HepG2 (cell line): Measurements from ENCODE around the gene MYO7A. TPM values are rescaled to one million over a fixed set of nuclear protein-coding genes. Genes with fewer than 3 reads are reported as not detected.

Experiments
- ATAC-seq: fragments of 200-7000 bp; cut with Tn5 transposase; 3 replicates; pipeline ENCODE4 v1.9.1; 2020; ENCODE audit warnings: mild to moderate bottlenecking, moderate library complexity
- BruUV-seq: library from RNA; stranded (reverse); fragments of 400-500 nt; replicated peaks from 2 replicates; lab custom pipeline; 2021; lab: Mats Ljungman, UMichigan
- CTCF ChIA-PET: fragments of 300-600 bp; formaldehyde crosslinking; extraction: SDS; loops from one replicate; lab custom pipeline; 2021; ENCODE audit warnings: low total read pairs, inconsistent platforms, low intra/inter-chr PET ratio; lab: Yijun Ruan, JAX
- POLR2A ChIA-PET: fragments of 350-600 bp; sonication (Branson Sonifier 250); formaldehyde crosslinking; loops from one replicate; lab custom pipeline; 2020; ENCODE audit warnings: antibody characterized with exemption, inconsistent platforms; lab: Yijun Ruan, JAX
- DNase-seq: peaks from one replicate; pipeline ENCODE4 v3.0.0-alpha.2; 2015; ENCODE audit warnings: low spot score
- FAIRE-seq: peaks from 3 replicates; lab custom pipeline; 2011; peaks lifted over from hg19 to GRCh38; lab: Jason Lieb, UNC
- H2AFZ ChIP-seq: one replicate; pipeline ENCODE4 v1.6.1; 2011; ENCODE audit warnings: low read length, inconsistent platforms
- H3K27ac ChIP-seq: fragments of 300-600 bp; 3 replicates; pipeline ENCODE4 v1.8.0; 2011; ENCODE audit warnings: mixed run types, mild to moderate bottlenecking, mixed read lengths, low read length, inconsistent platforms; ENCODE audit not compliant: insufficient read depth; ENCODE audit errors: extremely low read length
- H3K27me3 ChIP-seq, 2 experiments: fragments of 200-600 bp in 1 of 2; 2 replicates in 1 of 2; 3 replicates in 1 of 2; pipeline versions ENCODE4 v1.6.0 to v1.8.0; 2011; ENCODE audit warnings: low read length in 2 of 2, mild to moderate bottlenecking in 2 of 2, moderate library complexity in 2 of 2, inconsistent platforms in 1 of 2; ENCODE audit not compliant: insufficient read depth in 2 of 2, control insufficient read depth in 1 of 2
- H3K36me3 ChIP-seq, 2 experiments: fragments of 200-600 bp in 1 of 2; replicated peaks in 1 of 2; 2 replicates in 1 of 2; 3 replicates in 1 of 2; pipeline versions ENCODE4 v1.5.1 to v1.8.0; 2011; ENCODE audit warnings: low read length in 2 of 2, inconsistent platforms in 1 of 2; ENCODE audit not compliant: insufficient read depth in 2 of 2, control insufficient read depth in 1 of 2
- H3K4me1 ChIP-seq: 2 replicates; pipeline ENCODE4 v1.5.1; 2012; ENCODE audit warnings: low read length, inconsistent platforms; ENCODE audit not compliant: insufficient read depth
- H3K4me2 ChIP-seq: 2 replicates; pipeline ENCODE4 v1.6.0; 2011; ENCODE audit warnings: low read depth, low read length, inconsistent platforms
- H3K4me3 ChIP-seq, 3 experiments: fragments of 200-600 bp in 1 of 3; sonication (generic), shearing (Covaris generic) in 1 of 3; replicated peaks in 1 of 3; 2 replicates each; pipeline ENCODE4 v1.5.1; 2011 to 2016; ENCODE audit warnings: low read length in 3 of 3, inconsistent platforms in 2 of 3, low read depth in 2 of 3, mild to moderate bottlenecking in 2 of 3, control low read depth in 1 of 3, mixed read lengths in 1 of 3; ENCODE audit not compliant: insufficient read depth in 1 of 3
- H3K79me2 ChIP-seq: one replicate; pipeline ENCODE4 v1.6.1; 2011; ENCODE audit warnings: low read length, inconsistent platforms; ENCODE audit not compliant: insufficient read depth
- H3K9ac ChIP-seq: 2 replicates; pipeline ENCODE4 v1.6.0; 2011; ENCODE audit warnings: mild to moderate bottlenecking, low read depth, low read length, inconsistent platforms; ENCODE audit not compliant: insufficient read depth
- H3K9me3 ChIP-seq: 2 replicates; pipeline ENCODE4 v1.5.1; 2012; ENCODE audit warnings: mild to moderate bottlenecking, low read length
- H4K20me1 ChIP-seq: 2 replicates; pipeline ENCODE4 v1.6.0; 2011; ENCODE audit warnings: inconsistent platforms, mild to moderate bottlenecking, low read length, moderate library complexity; ENCODE audit not compliant: insufficient read depth
- ATAD3A ChIP-seq: sonication (generic); formaldehyde crosslinking; IDR thresholded peaks from 2 replicates; pipeline ENCODE4 v1.4.0; 2020; ENCODE audit warnings: missing genetic modification reagents
- ATM ChIP-seq: fragments of 450-650 bp; IDR thresholded peaks from 2 replicates; pipeline ENCODE4 v1.7.1; 2017; ENCODE audit warnings: mild to moderate bottlenecking, borderline replicate concordance
- EEA1 ChIP-seq: sonication (generic); formaldehyde crosslinking; IDR thresholded peaks from 2 replicates; pipeline ENCODE4 v1.5.1; 2020; ENCODE audit warnings: mild to moderate bottlenecking, missing genetic modification reagents, borderline replicate concordance
- FOXA3 ChIP-seq: IDR thresholded peaks from 2 replicates; pipeline ENCODE4 v1.6.1; 2016; ENCODE audit warnings: missing genetic modification reagents, missing compliant biosample characterization
- GATAD2A ChIP-seq: IDR thresholded peaks from 2 replicates; pipeline ENCODE4 v1.6.1; 2016
- KDM3A ChIP-seq: IDR thresholded peaks from 2 replicates; pipeline ENCODE4 v1.6.1; 2018; ENCODE audit warnings: low read depth, missing compliant biosample characterization
- LBX2 ChIP-seq: sonication (generic); formaldehyde crosslinking; IDR thresholded peaks from 2 replicates; pipeline ENCODE4 v1.5.0; 2020; ENCODE audit warnings: missing genetic modification reagents, mild to moderate bottlenecking, borderline replicate concordance
- MIXL1 ChIP-seq: IDR thresholded peaks from 2 replicates; pipeline ENCODE4 v1.6.1; 2016
- NR2F2 ChIP-seq: IDR thresholded peaks from 2 replicates; pipeline ENCODE4 v1.6.1; 2012; ENCODE audit warnings: low read depth, inconsistent platforms, borderline replicate concordance
- PBX2 ChIP-seq: IDR thresholded peaks from 2 replicates; pipeline ENCODE4 v1.6.1; 2016; ENCODE audit warnings: control low read depth
- RORA ChIP-seq: sonication (generic); formaldehyde crosslinking; IDR thresholded peaks from 2 replicates; pipeline ENCODE4 v1.5.0; 2020; ENCODE audit warnings: mild to moderate bottlenecking, missing genetic modification reagents, moderate library complexity
- STAG1 ChIP-seq: sonication (generic); formaldehyde crosslinking; IDR thresholded peaks from 2 replicates; pipeline ENCODE4 v1.4.0; 2020; ENCODE audit warnings: missing genetic modification reagents
- TGIF2 ChIP-seq: IDR thresholded peaks from 2 replicates; pipeline ENCODE4 v1.6.1; 2016; ENCODE audit warnings: control low read depth, missing compliant biosample characterization
- ZKSCAN5 ChIP-seq: sonication (generic); formaldehyde crosslinking; IDR thresholded peaks from 2 replicates; pipeline ENCODE4 v1.5.1; 2020; ENCODE audit warnings: mild to moderate bottlenecking, missing genetic modification reagents
- ZNF230 ChIP-seq: sonication (generic); formaldehyde crosslinking; IDR thresholded peaks from 2 replicates; pipeline ENCODE4 v1.4.0; 2020; ENCODE audit warnings: mild to moderate bottlenecking, missing genetic modification reagents
- ZNF33B ChIP-seq: sonication (generic); formaldehyde crosslinking; IDR thresholded peaks from 2 replicates; pipeline ENCODE4 v1.5.1; 2020; ENCODE audit warnings: mild to moderate bottlenecking, missing genetic modification reagents
- ZNF557 ChIP-seq: sonication (generic); formaldehyde crosslinking; IDR thresholded peaks from 2 replicates; pipeline ENCODE4 v1.4.0; 2020; ENCODE audit warnings: missing genetic modification reagents
- ZNF776 ChIP-seq: sonication (generic); formaldehyde crosslinking; IDR thresholded peaks from 2 replicates; pipeline ENCODE4 v1.4.0; 2020; ENCODE audit warnings: mild to moderate bottlenecking, missing genetic modification reagents
- WGBS: methylation state at CpG from one replicate; pipeline ENCODE4 v1.1.6; 2017; ENCODE audit warnings: low lambda C conversion rate; 5-methylcytosine and 5-hydroxymethylcytosine counted together
- in situ Hi-C: cut with HindIII; loops from 2 replicates; pipeline ENCODE4 v1.10.0; 2017; ENCODE audit warnings: low pct_unique_long_range_greater_than_20kb; ENCODE audit not compliant: extremely low pct_ligation_motif_present
- intact Hi-C: fragments of 100-400 bp; cut with micrococcal nuclease; formaldehyde crosslinking; loops from one replicate; pipeline ENCODE4 v1.10.0; 2022; ENCODE audit not compliant: unreplicated experiment
- polyA plus RNA-seq, 8 experiments: library from polyadenylated mRNA; depleted of rRNA in 3 of 8; stranded (reverse) in 7 of 8; unstranded in 1 of 8; fragments of >200 nt; fragmentation: Illumina TruSeq in 4 of 8; extraction: Trizol in 4 of 8; gene quantifications; 2 replicates each; pipeline versions ENCODE4 v1.2.1 to v1.2.3, GENCODE V29; 2011 to 2016; ENCODE audit warnings: low read depth in 4 of 8, missing spikeins in 1 of 8, mixed read lengths in 1 of 8; ENCODE audit not compliant: insufficient read depth in 1 of 8
- total RNA-seq, 5 experiments: library from RNA; depleted of rRNA; stranded (reverse); fragments of >200 nt; fragmentation: Illumina TruSeq; extraction: Trizol; gene quantifications; 2 replicates each; pipeline ENCODE4 v1.2.3, GENCODE V29; 2016; ENCODE audit warnings: low read depth in 1 of 5
- TF ChIP-seq, protein P1 (sequence below): sonication (generic); formaldehyde crosslinking; IDR thresholded peaks from 2 replicates; pipeline ENCODE4; 2020; ENCODE audit warnings: missing genetic modification reagents, mild to moderate bottlenecking, borderline replicate concordance
- TF ChIP-seq, protein P2 (sequence below): sonication (generic); formaldehyde crosslinking; IDR thresholded peaks from 2 replicates; pipeline ENCODE4 v1.8.1; 2023; ENCODE audit warnings: mild to moderate bottlenecking, moderate library complexity, missing genetic modification reagents

Gene MYO7A
- total and polyA plus RNA-seq, 2 of the 13 experiments (the other 11 are each of a cell fraction or from before 2014, with no cell fraction given): 7.5 to 10.0 TPM

DNA sequence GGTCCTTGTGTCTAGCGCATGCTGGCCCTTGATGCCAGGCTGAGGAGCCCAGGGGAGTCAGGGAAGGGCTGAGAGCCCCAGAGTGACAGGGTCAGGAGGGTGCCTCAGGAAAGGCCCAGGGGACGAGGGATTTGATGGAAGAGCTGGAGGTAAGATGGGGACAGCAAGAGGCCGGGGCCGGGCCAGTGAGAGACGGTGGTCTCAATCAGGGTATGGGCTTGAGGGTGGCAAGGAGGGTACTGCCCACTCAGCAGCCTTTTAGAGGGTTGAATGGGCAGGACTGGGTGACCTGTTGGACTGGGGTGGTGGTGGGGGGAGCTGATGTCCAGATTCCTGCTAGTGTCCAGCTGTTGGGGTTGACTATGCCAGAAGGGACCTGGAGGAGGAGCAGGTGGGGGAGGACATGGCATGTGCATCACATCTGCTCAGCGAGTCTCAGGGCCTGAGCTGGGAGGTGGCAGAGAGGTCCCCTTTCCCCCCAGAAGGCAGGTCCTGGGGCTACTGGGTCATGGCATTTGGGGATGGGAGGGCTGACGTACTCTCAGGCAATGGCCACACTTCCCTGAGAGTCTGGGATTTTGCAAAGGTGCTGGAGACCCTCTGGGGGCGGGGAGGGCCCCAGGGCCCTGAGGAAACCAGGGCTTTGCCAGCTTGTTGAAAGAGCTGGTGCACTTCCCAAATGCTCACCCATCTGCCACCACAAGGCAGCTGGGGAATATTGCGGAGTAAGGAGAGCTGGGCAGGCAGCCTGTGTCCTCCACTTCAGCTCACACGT is 18.4 kb downstream of the MYO7A start:
- Histone ChIP-seq H3K27ac (no peak overlapping the region), H3K4me1 (peaks cover 40% of the 10 kb centered on the region), H3K9me3 (no peaks in the 10 kb centered on the region), H4K20me1 (no peaks in the 10 kb centered on the region), H3K9ac (no peak overlapping the region), H3K36me3 (no peaks in the 10 kb centered on the region), H3K79me2 (no peaks in the 10 kb centered on the region), H3K27me3 (no peaks in the 10 kb centered on the region), H3K4me3 (no peak overlapping the region), H2AFZ (no peak overlapping the region), H3K4me2 (no peak overlapping the region)
- 94% methylated on average over 6 of the region's 10 CpGs for WGBS
- BruUV-seq: no TSS peak
- ChIA-PET CTCF (no interaction called here), POLR2A (interaction anchor here (1.0 to 1.2 kb wide), 2 partner anchors 15 to 18 kb away, joined by 3 to 4 read pairs; partner anchors contain the start of gene MYO7A)
- no peak for TF ChIP-seq NR2F2
- TF ChIP-seq ZNF33B (CRISPR knock-in tag): no peak
- TF ChIP-seq, protein P1, sequence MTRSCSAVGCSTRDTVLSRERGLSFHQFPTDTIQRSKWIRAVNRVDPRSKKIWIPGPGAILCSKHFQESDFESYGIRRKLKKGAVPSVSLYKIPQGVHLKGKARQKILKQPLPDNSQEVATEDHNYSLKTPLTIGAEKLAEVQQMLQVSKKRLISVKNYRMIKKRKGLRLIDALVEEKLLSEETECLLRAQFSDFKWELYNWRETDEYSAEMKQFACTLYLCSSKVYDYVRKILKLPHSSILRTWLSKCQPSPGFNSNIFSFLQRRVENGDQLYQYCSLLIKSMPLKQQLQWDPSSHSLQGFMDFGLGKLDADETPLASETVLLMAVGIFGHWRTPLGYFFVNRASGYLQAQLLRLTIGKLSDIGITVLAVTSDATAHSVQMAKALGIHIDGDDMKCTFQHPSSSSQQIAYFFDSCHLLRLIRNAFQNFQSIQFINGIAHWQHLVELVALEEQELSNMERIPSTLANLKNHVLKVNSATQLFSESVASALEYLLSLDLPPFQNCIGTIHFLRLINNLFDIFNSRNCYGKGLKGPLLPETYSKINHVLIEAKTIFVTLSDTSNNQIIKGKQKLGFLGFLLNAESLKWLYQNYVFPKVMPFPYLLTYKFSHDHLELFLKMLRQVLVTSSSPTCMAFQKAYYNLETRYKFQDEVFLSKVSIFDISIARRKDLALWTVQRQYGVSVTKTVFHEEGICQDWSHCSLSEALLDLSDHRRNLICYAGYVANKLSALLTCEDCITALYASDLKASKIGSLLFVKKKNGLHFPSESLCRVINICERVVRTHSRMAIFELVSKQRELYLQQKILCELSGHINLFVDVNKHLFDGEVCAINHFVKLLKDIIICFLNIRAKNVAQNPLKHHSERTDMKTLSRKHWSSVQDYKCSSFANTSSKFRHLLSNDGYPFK (CRISPR knock-in tag): no peak
- TF ChIP-seq RORA: no peak
- no peak for TF ChIP-seq MIXL1
- TF ChIP-seq TGIF2 (CRISPR knock-in tag): no peak
- no peak for TF ChIP-seq GATAD2A (CRISPR knock-in tag)
- TF ChIP-seq FOXA3 (CRISPR knock-in tag): no peak
- TF ChIP-seq, protein P2, sequence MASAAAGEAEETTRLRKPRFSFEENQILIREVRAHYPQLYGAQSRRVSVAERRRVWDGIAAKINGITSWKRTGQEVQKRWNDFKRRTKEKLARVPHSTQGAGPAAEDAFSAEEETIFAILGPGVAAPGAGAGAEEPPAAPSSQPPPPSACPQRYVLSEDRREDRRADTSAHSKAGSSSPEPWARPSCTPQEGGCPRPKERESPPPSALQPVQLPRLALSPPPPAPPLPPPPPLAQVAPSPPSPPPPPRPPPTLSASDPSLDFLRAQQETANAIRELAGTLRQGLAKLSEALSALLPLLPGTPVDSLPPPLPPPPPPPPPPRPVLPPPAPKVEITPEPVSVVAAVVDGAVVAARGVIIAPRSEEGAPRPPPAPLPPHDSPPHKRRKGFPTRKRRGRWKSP (CRISPR knock-in tag): no peak
- no peak for TF ChIP-seq ATM
- no peak for TF ChIP-seq ZNF557 (CRISPR knock-in tag)
- TF ChIP-seq LBX2 (CRISPR knock-in tag): no peak
- no peak for TF ChIP-seq PBX2 (CRISPR knock-in tag)
- no peak for TF ChIP-seq ZKSCAN5 (CRISPR knock-in tag)
- TF ChIP-seq EEA1 (CRISPR knock-in tag): no peak
- TF ChIP-seq STAG1: no peak
- no peak for TF ChIP-seq ATAD3A
- TF ChIP-seq ZNF230 (CRISPR knock-in tag): no peak
- no peak for TF ChIP-seq ZNF776
- no peak for TF ChIP-seq KDM3A
- DNase-seq: no peak
- intact Hi-C loops: no loop called here
- ATAC-seq: no peak
- FAIRE-seq: no peak
- in situ Hi-C loops: no loop called here
